NCI-H510A treated with DMSO at 0.1 percent for 48 hours (cell line): ENCODE results near the gene CFDP1.
"Not testable (repeated sequence)": the region's sequence is repeated elsewhere in the genome, so short reads cannot be mapped to it uniquely, and the experiment has no call there.

ENCODE experiments used
- DNase-seq: peaks from one replicate; lab custom pipeline; 2025; lab: John Stamatoyannopoulos, UW

Gene CFDP1

GRCh38 chr16:75293173-75293572 is 140.1 kb downstream of the CFDP1 start:
- no peak for DNase-seq

- no peak for DNase-seq
Observed at GRCh38 chr16:75292691-75293090, 140.6 kb downstream of the CFDP1 start.

GRCh38 chr16:75289189-75289588 is 144.1 kb downstream of the CFDP1 start:
- DNase-seq = no peak

- DNase-seq = no peak
Observed at GRCh38 chr16:75288596-75289120, 144.6 kb downstream of the CFDP1 start.

GRCh38 chr16:75288181-75288580 is 145.1 kb downstream of the CFDP1 start:
- DNase-seq = no peak

- no peak for DNase-seq
Observed at GRCh38 chr16:75287708-75288107, 145.6 kb downstream of the CFDP1 start.

- DNase-seq = no peak
Observed at GRCh38 chr16:75286389-75286788, 146.9 kb downstream of the CFDP1 start.

GRCh38 chr16:75282466-75283281 is 150.6 kb downstream of the CFDP1 start:
- no peak for DNase-seq

GRCh38 chr16:75281826-75282225 is 151.5 kb downstream of the CFDP1 start:
- DNase-seq = no peak

- DNase-seq = not testable (repeated sequence)
Observed at GRCh38 chr16:75281009-75281408, 152.3 kb downstream of the CFDP1 start.

- no peak for DNase-seq
Observed at GRCh38 chr16:75280331-75280804, 152.9 kb downstream of the CFDP1 start.

- DNase-seq = no peak
Observed at GRCh38 chr16:75279305-75279704, 154.0 kb downstream of the CFDP1 start.

- no peak for DNase-seq
Observed at GRCh38 chr16:75273054-75273925, 160.0 kb downstream of the CFDP1 start.

- not testable (repeated sequence) for DNase-seq
Observed at GRCh38 chr16:75272629-75273028, 160.7 kb downstream of the CFDP1 start.

- no peak for DNase-seq
Observed at GRCh38 chr16:75272097-75272551, 161.2 kb downstream of the CFDP1 start.

- DNase-seq = no peak
Observed at GRCh38 chr16:75271441-75272096, 161.7 kb downstream of the CFDP1 start.

- DNase-seq = not testable (repeated sequence)
Observed at GRCh38 chr16:75269358-75269757, 163.9 kb downstream of the CFDP1 start.

- peak; percentile 81 for DNase-seq
Observed at GRCh38 chr16:75267631-75268264, 165.6 kb downstream of the CFDP1 start.

- no peak for DNase-seq
Observed at GRCh38 chr16:75266738-75267630, 166.3 kb downstream of the CFDP1 start.

- peak; percentile 27 for DNase-seq
Observed at GRCh38 chr16:75265911-75266701, 167.2 kb downstream of the CFDP1 start.
